ACHN (cell line): ENCODE data around the gene PTPRF.

Experiments
- DNase-seq: peaks from one replicate; pipeline ENCODE4 v3.0.0-alpha.2; 2015
- in situ Hi-C: cut with HindIII; loops from 2 replicates; pipeline ENCODE4 v1.10.0; 2017; ENCODE audit warnings: low sequenced_read_pairs, low pct_ligation_motif_present, low pct_unique_long_range_greater_than_20kb

Gene PTPRF

DNA sequence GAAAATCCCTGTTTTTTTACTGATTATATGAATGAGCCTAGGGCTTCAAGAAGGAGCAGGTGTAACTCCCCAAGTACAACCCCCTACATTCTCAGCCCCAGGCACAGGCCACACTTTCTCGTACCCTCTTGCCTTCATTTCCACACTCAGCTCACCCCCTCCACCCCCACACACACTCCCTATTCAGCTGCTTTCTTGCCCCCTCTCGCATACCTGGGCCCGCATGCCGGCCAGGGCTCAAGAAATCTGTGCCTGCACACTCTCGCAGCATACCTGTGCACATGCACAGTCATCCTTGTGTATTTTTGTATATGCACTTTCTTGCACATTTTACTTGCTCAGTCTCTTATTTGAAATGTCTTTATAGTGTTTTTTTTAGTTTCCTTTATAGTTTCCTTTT, 2.0 kb downstream of the PTPRF start:
- in situ Hi-C loops = no loop called here
- DNase-seq = no peak

- in situ Hi-C loops = no loop called here
- DNase-seq = no peak
Measured at GRCh38 chr1:43533584-43533983, 2.9 kb downstream of the PTPRF start.

GRCh38 chr1:43534256-43534655, 3.6 kb downstream of the PTPRF start:
- in situ Hi-C loops = no loop called here
- DNase-seq = no peak

- DNase-seq = no peak
- in situ Hi-C loops = no loop called here
Measured at GRCh38 chr1:43536196-43536863, 5.6 kb downstream of the PTPRF start.

DNA sequence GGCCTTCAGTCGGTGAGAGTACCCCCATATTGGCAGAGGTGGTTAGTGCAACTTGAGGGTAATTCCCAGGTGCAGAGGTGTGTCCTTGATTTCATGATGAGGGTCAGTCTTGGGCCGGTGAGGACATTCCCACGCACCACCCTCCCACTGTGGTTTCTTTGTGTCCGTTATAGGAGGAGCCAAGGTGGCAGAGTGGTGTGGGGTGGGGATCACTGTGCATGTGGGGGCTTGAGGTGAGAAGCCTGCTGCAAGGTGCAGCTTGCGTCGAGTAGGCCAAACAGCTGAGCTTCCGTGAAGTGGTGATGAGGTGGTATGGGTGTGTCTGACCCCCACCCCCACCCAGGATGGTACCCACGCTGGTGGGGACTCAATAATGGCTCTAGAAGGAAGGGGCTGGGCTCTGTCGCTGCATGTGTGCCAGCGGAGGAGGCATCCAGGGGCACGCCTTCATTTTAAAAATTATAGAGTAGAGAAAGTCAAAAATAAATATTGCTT, 6.2 kb downstream of the PTPRF start:
- DNase-seq = no peak
- in situ Hi-C loops = no loop called here

- DNase-seq = no peak
- in situ Hi-C loops = no loop called here
Measured at GRCh38 chr1:43537423-43538142, 6.9 kb downstream of the PTPRF start.

- no peak for DNase-seq
- in situ Hi-C loops = no loop called here
Measured at GRCh38 chr1:43538143-43538487, 7.4 kb downstream of the PTPRF start.

DNA sequence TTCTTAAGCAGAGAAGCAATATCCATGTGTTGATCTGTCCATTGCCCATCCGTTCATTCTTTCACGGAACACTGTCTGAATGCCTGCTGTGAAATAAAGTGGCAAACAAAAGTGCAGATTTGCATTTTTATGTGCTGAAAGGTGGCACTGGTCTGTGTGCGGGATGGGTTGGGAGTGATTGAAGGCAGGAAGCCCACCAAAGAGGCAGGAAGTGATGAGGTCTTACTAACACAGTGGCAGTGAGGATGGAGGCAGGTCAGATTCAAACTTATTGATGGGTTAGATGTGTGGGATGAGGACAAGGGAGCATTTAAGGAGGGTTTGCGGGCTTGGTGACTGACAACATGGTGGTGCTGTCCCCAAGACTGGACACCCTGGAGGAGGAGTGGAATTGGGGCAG, 8.3 kb downstream of the PTPRF start:
- no peak for DNase-seq
- in situ Hi-C loops = no loop called here

- DNase-seq = no peak
Measured at GRCh38 chr1:43539726-43540434, 9.2 kb downstream of the PTPRF start.

DNA sequence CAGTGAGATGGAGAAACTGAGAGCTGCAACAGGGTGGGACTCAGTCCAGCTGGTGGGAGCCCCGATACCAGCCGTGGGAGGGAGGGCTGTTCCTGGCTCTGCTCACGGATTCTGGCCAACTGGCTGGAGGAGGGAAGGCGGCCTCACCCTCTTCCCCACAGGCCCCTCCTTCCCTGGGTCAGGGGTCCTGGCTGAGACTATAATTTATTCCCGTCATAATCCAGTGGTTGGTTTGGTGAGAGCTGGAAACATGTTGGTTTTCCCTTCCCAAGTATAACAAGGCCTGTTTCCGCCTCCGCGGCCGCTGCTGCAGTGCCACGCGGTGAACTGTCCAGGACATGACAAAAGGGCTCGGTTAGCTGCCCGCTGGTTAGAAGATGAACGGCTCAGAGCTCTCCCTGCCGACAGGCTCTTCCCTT, 10.0 kb downstream of the PTPRF start:
- in situ Hi-C loops = no loop called here
- DNase-seq = no peak

More at GRCh38 chr1:43539726-43540434, 9.2 kb downstream of the PTPRF start:
- in situ Hi-C loops = no loop called here

DNA sequence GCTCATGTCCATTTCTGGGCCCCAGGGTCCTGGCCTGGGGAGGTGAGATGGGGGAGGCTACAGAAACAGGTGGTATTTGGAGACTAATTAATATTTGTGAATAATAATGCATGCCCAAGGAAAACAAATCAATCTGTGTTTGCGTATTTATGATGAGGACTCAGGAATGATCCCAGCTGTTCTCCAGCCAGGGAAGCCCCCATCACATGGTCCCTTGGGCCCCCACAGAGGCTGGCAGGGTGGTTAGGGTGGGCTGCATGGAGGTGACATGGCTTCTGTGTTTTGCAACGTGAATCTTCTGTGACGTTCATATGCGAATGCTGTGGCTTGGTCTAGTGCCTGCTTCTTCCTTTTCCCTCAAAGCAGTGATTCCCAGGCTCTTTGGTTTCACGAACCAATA, 10.5 kb downstream of the PTPRF start:
- no peak for DNase-seq
- in situ Hi-C loops = no loop called here

GRCh38 chr1:43541721-43542401, 11.2 kb downstream of the PTPRF start:
- no peak for DNase-seq
- in situ Hi-C loops = no loop called here

- in situ Hi-C loops = no loop called here
- no peak for DNase-seq
Measured at GRCh38 chr1:43542527-43543458, 12.1 kb downstream of the PTPRF start.

- in situ Hi-C loops = no loop called here
Measured at GRCh38 chr1:43543567-43543966, 12.9 kb downstream of the PTPRF start.

DNA sequence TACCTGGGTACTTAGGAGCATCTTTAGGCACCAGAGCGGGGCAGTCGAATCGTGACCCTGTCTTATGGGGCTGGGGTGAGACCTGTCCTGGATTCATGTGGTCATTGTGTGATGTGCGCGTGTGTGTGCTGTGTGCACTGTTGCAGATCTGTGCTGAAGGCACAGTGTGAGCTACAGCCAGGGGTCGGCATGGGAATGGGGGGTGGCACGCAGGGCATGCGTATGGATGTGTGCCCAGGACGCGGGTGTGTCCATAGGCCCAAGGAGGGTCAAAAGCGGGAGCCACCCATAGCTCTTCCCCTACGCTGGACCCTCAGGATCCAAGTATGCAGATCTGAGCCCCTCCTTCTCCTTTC, 14.6 kb downstream of the PTPRF start:
- in situ Hi-C loops = no loop called here
- DNase-seq = no peak

More at GRCh38 chr1:43543567-43543966, 12.9 kb downstream of the PTPRF start:
- DNase-seq = no peak

DNA sequence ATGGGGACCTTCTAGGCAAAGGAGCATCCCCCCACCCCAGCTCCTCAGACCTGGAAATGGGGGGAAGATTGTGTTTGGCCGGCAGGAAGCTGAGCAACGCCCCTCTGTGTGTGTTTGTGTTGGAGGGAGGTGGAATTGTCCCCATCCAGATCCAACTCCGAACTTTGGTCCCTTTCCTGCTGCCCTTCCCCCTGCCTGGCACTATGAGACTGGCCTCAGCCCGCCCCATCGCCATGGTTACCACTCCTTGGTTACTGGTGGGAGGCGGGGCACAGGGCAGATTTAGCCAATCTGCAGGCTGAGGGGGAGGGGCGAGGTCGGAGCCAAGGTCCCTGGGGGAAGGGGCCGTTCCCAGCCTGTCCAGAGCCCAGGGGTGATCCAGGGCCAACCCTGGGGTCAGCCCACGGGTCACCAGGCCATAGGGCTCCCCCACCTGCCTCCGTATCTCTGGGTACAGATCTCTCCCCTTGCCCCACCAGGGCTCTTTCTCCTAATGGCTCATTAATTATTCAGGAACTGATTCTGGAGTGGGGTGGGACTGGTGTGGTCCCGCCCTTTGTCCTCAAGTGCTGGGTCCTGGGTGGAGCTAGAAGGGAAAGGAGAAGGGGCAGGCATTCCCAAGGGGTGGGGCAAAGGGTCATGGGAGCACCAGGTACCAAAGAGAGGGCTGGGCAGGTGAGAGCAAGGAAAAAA, 15.2 kb downstream of the PTPRF start:
- DNase-seq = peak; percentile 35
- in situ Hi-C loops = no loop called here

DNA sequence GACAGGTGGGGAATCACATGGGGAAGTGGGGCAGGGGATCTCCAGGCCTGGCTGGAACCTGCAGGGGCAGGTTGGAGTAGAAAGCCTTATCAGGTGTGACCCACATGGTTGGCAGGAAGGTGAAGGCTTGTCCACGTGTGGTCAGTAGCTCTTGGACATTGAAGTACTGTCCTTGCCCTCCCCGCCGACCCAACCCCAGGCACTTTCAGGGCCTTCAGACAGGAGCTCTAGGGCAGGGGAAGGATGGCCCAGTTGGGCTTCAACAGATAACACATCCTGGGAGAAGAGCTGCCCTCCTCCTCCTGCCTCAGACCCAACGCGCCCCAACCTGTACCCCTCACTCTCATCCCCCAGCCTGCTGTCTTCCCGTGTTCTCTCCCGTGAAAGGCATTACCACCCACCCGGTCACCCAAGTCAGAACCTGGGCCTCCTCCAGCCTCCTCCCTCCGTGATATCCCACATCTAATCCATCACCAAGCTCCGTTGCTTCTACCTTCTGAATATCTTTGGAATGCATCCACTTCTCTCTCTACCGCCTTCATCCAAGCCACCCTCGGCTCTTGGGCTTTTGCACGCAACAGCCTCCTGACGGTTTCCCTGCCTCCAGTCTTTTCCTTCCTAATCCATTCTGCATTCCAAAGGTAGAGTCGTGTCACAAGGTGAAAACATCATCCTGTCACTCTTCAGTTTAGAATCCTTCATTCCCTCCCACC, 15.9 kb downstream of the PTPRF start:
- in situ Hi-C loops = no loop called here

More for the DNA sequence above, 15.9 kb downstream of the PTPRF start:
- DNase-seq = no peak
